Activated naive CD4-positive, alpha-beta T cell treated with anti-CD3 and anti-CD28 coated beads for 36 hours (primary cell): ENCODE measurements around the gene USP36. TPM values are rescaled to one million over a fixed set of nuclear protein-coding genes. Genes with fewer than 3 reads are reported as not detected.

Source experiments
- CTCF ChIA-PET: fragments of 350-600 bp; sonication (Branson Sonifier 250); formaldehyde crosslinking; loops from one replicate; lab custom pipeline; 2021; ENCODE audit warnings: antibody characterized with exemption; lab: Charles Lee
- DNase-seq: peaks from one replicate; pipeline ENCODE4 v3.0.0-alpha.2; 2020
- H3K27ac Mint-ChIP-seq: one replicate; pipeline ENCODE4 v1.8.0; 2021; ENCODE audit warnings: mild to moderate bottlenecking, mixed read lengths
- H3K27me3 Mint-ChIP-seq: one replicate; pipeline ENCODE4 v1.8.0; 2021; ENCODE audit warnings: low read depth, mixed read lengths
- H3K36me3 Mint-ChIP-seq: one replicate; pipeline ENCODE4 v1.8.0; 2021; ENCODE audit warnings: low read depth, mixed read lengths
- H3K4me1 Mint-ChIP-seq: one replicate; pipeline ENCODE4 v1.8.0; 2021; ENCODE audit warnings: low read depth, mixed read lengths
- H3K4me3 Mint-ChIP-seq: one replicate; pipeline ENCODE4 v1.8.0; 2021; ENCODE audit warnings: mild to moderate bottlenecking, moderate library complexity, mixed read lengths
- H3K9me3 Mint-ChIP-seq: one replicate; pipeline ENCODE4 v1.8.0; 2021; ENCODE audit warnings: mixed read lengths
- intact Hi-C: fragments of 100-400 bp; cut with micrococcal nuclease; formaldehyde crosslinking; loops from one replicate; pipeline ENCODE4 v1.15.1; 2023
- total RNA-seq, 2 experiments: library from RNA; stranded (reverse); gene quantifications; one replicate each; pipeline ENCODE4 v1.2.3, GENCODE V29; 2021

The USP36 gene
- total RNA-seq, 2 experiments from 2014 or later, result 65.3 to 68.7 TPM

DNA sequence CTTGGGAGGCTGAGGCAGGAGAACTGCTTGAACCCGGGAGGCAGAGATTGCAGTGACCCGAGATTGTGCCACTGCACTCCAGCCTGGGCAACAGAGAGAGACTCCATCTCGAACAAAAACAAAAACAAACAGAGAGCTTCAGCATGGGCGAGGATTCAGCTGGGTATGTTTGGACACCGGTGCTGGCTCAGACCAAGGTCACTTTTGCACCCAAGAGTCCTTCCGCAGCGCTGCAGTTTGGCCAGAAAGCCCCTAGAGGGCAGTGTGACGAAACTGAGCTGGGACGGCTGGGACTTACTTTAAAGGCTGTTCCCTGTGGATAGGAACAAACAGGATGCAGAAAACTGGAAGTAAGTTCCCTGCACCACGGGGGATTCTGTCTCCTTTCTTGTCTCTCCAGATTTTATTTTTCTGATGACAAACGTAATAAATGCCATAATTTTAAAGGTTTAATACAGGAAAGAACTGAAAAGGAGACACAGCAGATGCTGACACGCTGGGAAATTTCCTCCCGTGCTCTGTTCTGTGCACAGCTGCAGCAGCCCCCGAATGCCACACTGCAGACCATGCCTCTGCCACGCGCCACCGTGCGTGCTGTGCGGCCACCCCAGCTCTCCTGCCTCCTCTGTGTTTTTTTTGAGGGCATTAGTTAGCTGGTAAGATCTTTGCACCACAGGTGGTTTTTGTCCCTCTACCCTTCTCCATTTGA is 25.2 kb upstream of the USP36 start:
- peak; percentile 76 for DNase-seq
- Mint-ChIP-seq H3K36me3 (no peaks in the 10 kb centered on the region), H3K27ac (no peak overlapping the region), H3K4me3 (no peak overlapping the region), H3K9me3 (no peaks in the 10 kb centered on the region), H3K4me1 (peaks cover 3% of the 10 kb centered on the region), H3K27me3 (peaks cover 2% of the 10 kb centered on the region)
- intact Hi-C loops, result loop anchor here (1.0 kb wide), 2 partner anchors 59 to 105 kb away; partner anchors contain the start of gene TIMP2
- CTCF ChIA-PET, result interaction anchor here (0.6 to 2.7 kb wide), 26 partner anchors 9 to 1262 kb away, joined by 3 to 31 read pairs (median 4); partner anchors contain the start of gene CEP295NL

DNA sequence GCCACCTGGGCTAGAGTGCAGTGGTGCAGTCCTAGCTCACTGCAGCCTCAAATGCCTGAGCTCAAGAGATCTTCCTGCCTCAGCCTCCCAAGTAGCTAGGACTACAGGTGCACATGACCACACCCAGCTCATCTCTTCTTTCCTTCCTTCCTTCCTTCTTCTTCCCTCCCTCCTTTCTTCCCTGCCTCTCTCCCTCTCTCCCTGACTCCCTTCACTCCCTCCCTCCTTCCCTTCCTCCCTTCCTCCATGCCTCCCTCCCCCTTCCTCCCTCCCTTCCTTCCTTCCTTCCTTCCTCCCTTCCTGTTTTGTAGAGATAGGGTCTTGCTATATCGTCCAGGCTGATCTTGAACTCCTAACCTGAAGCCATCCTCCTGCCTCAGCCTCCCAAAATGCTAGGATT is 23.5 kb upstream of the USP36 start:
- intact Hi-C loops, result no loop called here
- H3K27me3 Mint-ChIP-seq, result peaks cover 2% of the 10 kb centered on the region
- H3K36me3 Mint-ChIP-seq, result no peaks in the 10 kb centered on the region
- DNase-seq, result no peak
- no peaks in the 10 kb centered on the region for H3K9me3 Mint-ChIP-seq
- H3K27ac Mint-ChIP-seq, result no peak overlapping the region
- no peak overlapping the region for H3K4me3 Mint-ChIP-seq
- CTCF ChIA-PET, result interaction anchor here (1.2 to 2.2 kb wide), 2 partner anchors 86 to 107 kb away, joined by 3 to 13 read pairs; no protein-coding TSS in a partner anchor
- H3K4me1 Mint-ChIP-seq, result peaks cover 3% of the 10 kb centered on the region

DNA sequence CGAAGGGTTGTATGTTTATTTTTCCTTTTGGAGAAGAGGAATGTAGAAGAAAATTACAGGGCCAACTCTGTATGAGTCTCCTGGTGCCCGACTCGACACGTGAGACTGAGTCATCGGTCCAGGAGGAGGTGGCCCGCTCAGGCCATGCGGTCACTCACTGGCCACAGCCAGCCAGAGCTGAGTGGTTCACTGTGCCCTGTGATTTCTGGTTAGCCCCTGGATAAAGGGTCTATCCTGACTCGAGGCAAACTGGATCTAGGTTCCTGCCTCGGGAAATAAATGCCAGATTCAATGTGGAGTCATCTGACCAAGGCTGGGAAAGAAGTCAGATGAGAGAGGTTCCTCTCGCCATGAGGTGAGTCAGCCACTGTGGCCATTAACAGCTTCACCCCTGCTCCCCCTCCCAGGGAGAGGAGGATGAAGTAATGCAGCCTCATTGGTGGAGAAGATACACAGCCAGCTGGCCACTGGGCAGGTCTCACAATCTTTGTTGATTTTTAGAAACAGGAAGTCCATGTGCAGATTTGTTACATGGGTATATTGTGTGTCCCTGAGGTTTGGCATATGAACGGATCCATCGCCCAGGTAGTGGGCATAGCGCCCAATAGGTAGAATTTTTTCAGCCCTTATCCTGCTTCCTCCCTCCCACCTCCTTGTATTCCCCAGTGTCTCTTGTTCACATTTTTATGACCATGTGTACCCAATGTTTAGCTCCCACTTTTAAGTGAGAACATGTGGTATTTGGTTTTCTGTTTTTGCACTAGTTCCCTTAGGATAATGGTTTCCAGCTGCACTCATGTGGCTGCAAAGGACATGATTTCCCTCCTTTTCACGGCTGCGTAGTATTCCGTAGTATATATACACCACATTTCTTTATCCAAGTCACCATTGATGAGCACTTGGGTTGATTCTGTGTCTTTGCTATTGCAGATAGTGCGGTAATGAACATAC is 21.7 kb upstream of the USP36 start:
- H3K4me1 Mint-ChIP-seq, result peaks cover 3% of the 10 kb centered on the region
- CTCF ChIA-PET, result interaction anchor here (2.2 kb wide), 1 partner anchor 109 kb away, joined by 13 read pairs; no protein-coding TSS in a partner anchor
- intact Hi-C loops, result no loop called here

DNA sequence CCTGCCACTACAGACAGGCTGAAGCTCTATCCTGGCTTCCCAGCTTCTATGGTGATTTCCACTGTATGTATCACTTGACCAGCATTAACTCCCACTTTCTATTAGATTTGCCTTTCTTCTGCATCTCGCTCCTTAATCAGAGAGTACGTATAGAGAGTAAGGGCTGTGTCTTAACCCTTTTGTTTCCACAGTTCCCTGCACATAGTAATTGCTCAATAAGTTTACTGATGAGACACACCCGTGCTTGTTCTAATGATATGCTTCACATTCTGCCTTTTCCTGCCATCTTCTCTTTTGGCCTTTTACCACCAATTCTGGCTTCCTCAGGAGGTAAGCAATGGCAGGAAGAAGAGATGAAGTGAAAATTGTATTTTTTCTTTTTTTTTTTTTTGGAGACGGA is 20.6 kb upstream of the USP36 start:
- Mint-ChIP-seq H3K27me3 (peaks cover 2% of the 10 kb centered on the region), H3K36me3 (no peaks in the 10 kb centered on the region), H3K4me3 (no peak overlapping the region), H3K4me1 (peaks cover 3% of the 10 kb centered on the region), H3K27ac (no peak overlapping the region), H3K9me3 (no peaks in the 10 kb centered on the region)
- CTCF ChIA-PET, result interaction anchor here (0.6 to 0.8 kb wide), 2 partner anchors 26 to 110 kb away, joined by 3 to 4 read pairs; no protein-coding TSS in a partner anchor
- DNase-seq, result no peak
- intact Hi-C loops, result no loop called here

More for the DNA sequence above, 21.7 kb upstream of the USP36 start:
- Mint-ChIP-seq H3K27me3 (peaks cover 2% of the 10 kb centered on the region), H3K27ac (no peak overlapping the region), H3K9me3 (no peaks in the 10 kb centered on the region), H3K36me3 (no peaks in the 10 kb centered on the region), H3K4me3 (no peak overlapping the region)
- no peak for DNase-seq

DNA sequence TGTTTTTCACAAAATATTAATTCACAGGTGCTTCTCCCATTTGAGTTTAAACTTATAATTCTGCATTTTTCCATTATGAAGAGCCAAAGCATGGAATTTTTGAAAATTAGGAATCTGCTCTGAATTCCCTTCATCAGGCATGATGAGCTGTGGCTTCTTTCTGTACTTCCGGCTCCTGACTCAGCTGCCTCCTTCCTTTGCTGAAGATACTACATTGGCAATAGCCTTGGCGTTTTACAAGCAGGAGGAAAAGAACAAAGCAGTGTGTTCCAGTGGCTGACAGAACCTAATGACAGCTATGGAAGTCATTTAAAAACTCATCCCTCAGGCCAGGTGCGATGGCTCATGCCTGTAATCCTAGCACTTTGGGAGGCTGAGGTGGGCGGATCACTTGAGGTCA is 18.4 kb upstream of the USP36 start:
- intact Hi-C loops, result no loop called here
- H3K27me3 Mint-ChIP-seq, result no peaks in the 10 kb centered on the region
- CTCF ChIA-PET, result no interaction called here
- H3K4me1 Mint-ChIP-seq, result no peaks in the 10 kb centered on the region
- H3K4me3 Mint-ChIP-seq, result no peak overlapping the region
- no peak for DNase-seq
- no peaks in the 10 kb centered on the region for H3K36me3 Mint-ChIP-seq
- H3K27ac Mint-ChIP-seq, result no peak overlapping the region
- no peaks in the 10 kb centered on the region for H3K9me3 Mint-ChIP-seq

DNA sequence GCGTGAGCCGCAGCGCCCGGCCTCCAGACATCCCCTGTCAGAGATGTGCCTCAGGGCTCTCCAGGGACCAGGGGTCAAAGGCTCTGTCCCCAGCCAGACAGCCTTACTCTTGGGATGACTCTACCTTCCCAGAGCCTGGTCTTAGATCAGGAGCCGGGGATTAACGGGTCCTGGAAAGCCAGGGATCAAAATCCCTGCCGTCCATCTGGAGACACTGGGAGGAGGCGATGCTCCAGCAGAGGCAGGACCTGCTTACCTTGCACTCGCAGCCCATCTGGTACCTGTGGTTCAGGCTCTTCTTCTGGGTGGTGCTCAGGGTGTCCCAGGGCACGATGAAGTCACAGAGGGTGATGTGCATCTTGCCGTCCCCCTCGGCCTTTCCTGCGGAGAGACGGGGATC is 16.7 kb upstream of the USP36 start:
- Mint-ChIP-seq H3K27me3 (no peaks in the 10 kb centered on the region), H3K4me1 (no peaks in the 10 kb centered on the region), H3K9me3 (no peaks in the 10 kb centered on the region), H3K27ac (no peak overlapping the region), H3K36me3 (no peaks in the 10 kb centered on the region), H3K4me3 (no peak overlapping the region)
- intact Hi-C loops, result no loop called here
- CTCF ChIA-PET, result interaction anchor here (1.2 kb wide), 1 partner anchor 115 kb away, joined by 3 read pairs; no protein-coding TSS in a partner anchor
- no peak for DNase-seq

DNA sequence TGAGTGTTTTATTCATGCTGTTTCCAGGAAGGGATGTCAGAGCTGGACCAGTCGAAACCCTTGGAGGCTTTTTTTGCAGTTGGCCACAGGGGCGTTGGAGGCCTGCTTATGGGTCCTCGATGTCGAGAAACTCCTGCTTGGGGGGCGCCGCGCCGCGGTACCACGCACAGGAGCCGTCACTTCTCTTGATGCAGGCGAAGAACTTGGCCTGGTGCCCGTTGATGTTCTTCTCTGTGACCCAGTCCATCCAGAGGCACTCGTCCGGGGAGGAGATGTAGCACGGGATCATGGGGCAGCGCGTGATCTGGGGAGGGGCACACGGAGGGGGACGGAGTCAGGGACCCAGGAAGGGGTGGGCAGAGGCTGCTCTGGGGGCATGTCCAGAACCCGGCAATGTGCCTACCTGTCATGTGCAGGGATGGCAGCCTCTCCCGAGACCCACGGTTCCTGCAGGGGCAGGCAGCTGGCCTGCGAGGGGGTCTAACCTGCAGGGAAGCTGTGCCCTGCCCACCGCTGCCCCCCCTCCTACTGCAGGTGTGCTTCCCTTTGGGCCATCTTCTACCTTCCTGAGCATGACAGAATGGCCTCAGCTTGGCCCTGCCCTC is 15.0 kb upstream of the USP36 start:
- Mint-ChIP-seq H3K27ac (no peak overlapping the region), H3K36me3 (no peaks in the 10 kb centered on the region), H3K4me1 (no peaks in the 10 kb centered on the region), H3K9me3 (no peaks in the 10 kb centered on the region), H3K4me3 (no peak overlapping the region), H3K27me3 (no peaks in the 10 kb centered on the region)
- intact Hi-C loops, result no loop called here
- DNase-seq, result no peak
- CTCF ChIA-PET, result no interaction called here

DNA sequence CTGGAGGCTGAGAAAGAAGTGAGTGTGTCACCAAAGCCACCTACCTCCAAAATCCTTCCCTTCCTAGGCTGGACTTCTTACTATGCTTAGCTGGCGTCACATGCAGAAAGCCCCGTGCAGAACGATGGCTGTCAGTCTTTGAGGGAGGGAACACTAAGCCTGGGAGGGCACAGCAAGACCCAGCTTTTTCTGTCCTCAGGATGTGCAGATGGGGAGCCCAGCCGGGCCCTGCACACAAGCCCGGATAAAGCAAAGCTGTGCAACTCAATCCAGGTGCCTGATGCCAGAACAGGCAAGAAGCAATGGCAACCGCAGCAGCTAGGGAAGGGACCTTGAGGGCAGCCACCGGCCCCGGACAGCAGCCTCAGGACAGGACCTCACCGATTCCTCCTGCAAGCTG is 13.9 kb upstream of the USP36 start:
- Mint-ChIP-seq H3K36me3 (no peaks in the 10 kb centered on the region), H3K27ac (no peak overlapping the region), H3K4me1 (no peaks in the 10 kb centered on the region), H3K9me3 (no peaks in the 10 kb centered on the region), H3K4me3 (no peak overlapping the region), H3K27me3 (no peaks in the 10 kb centered on the region)
- intact Hi-C loops, result no loop called here
- no peak for DNase-seq
- CTCF ChIA-PET, result no interaction called here

DNA sequence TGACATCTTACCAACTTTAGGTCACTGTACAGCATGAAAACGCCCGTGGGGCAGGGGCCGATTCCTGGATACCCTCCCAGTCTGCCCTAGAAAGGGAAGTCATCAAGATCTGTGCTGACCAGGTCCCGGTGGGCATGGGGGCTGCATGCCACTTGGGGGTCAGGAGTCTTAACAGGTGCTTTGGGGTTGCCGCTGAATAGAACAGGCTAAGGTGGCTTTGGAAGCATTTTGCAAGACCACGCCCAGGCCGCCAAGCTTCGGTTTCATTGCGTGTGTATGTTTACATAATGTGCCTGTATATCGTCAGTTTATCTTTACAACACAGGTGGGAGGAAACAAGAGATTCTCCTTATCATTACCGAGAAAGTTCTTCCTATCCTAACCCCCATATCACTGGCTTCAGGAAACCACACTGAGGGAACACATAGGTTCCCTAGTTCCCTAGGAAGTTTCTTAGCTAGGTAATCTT is 13.3 kb upstream of the USP36 start:
- H3K27ac Mint-ChIP-seq, result no peak overlapping the region
- no peak overlapping the region for H3K4me3 Mint-ChIP-seq
- CTCF ChIA-PET, result interaction anchor here (0.6 kb wide), 1 partner anchor 993 kb away, joined by 3 read pairs; no protein-coding TSS in a partner anchor
- no peaks in the 10 kb centered on the region for H3K27me3 Mint-ChIP-seq
- no peaks in the 10 kb centered on the region for H3K4me1 Mint-ChIP-seq
- no peak for DNase-seq
- no peaks in the 10 kb centered on the region for H3K9me3 Mint-ChIP-seq
- H3K36me3 Mint-ChIP-seq, result no peaks in the 10 kb centered on the region
- intact Hi-C loops, result no loop called here

DNA sequence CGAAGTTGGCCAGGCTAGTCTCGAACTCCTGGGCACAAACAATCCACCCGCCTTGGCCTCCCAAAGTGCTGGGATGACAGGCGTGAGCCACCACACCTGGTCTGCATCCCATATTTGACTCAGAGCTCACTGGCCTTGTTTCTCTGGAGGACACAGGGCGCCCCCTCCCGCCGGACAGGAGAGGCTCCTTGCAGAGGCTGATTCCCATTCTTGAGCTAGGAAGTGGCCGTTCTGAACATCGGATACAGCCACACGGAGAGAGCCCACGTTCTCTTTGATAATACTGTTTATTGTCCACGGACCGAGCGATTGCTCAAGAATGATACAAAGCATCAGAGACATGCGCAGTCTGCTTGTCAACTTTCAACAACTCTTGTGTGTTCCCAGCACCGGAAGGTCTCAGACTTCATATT is 12.1 kb upstream of the USP36 start:
- CTCF ChIA-PET, result interaction anchor here (0.6 to 1.3 kb wide), 2 partner anchors 13 to 159 kb away, joined by 3 read pairs; no protein-coding TSS in a partner anchor
- no peaks in the 10 kb centered on the region for H3K36me3 Mint-ChIP-seq
- no peaks in the 10 kb centered on the region for H3K27me3 Mint-ChIP-seq
- no peak overlapping the region for H3K4me3 Mint-ChIP-seq
- H3K4me1 Mint-ChIP-seq, result no peaks in the 10 kb centered on the region
- H3K9me3 Mint-ChIP-seq, result no peaks in the 10 kb centered on the region
- DNase-seq, result no peak
- H3K27ac Mint-ChIP-seq, result no peak overlapping the region
- intact Hi-C loops, result no loop called here

DNA sequence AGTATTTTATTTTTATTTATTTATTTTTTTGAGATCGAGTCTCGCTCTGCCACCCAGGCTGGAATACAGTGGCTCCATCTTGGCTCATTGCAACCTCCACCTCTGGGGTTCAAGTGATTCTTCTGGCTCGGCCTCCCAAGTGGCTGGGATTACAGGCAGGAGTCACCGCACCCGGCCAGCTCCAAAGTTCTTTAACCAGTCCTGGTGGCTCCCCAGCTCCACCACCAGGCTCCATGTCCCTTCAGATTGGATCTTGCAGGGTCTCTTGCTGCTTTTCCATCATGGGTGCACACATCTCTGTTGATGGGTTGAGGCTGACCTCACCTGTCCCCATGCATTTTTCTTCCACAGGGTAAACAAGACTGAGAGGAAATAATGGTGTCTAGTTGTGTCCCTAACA is 8.4 kb upstream of the USP36 start:
- H3K4me1 Mint-ChIP-seq, result peaks cover 7% of the 10 kb centered on the region
- no peaks in the 10 kb centered on the region for H3K36me3 Mint-ChIP-seq
- no peaks in the 10 kb centered on the region for H3K27me3 Mint-ChIP-seq
- H3K27ac Mint-ChIP-seq, result no peak overlapping the region
- intact Hi-C loops, result no loop called here
- DNase-seq, result no peak
- CTCF ChIA-PET, result interaction anchor here (2.1 kb wide), 1 partner anchor 17 kb away, joined by 7 read pairs; no protein-coding TSS in a partner anchor
- H3K4me3 Mint-ChIP-seq, result no peak overlapping the region
- no peaks in the 10 kb centered on the region for H3K9me3 Mint-ChIP-seq

DNA sequence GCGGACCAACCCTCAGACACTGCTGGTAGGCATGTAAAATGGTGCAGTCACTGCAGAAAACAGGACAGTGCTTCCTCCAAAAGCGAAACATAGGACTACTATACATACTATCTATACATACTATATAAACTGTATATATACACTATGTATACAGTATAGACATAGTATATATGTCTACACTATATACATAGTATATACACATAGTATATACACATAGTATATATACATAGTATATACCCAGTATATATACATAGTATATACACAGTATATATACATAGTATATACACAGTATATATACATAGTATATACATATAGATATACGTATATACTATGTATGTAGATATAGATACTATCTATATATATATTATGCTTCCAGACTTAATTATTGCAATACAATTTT is 6.4 kb upstream of the USP36 start:
- CTCF ChIA-PET, result interaction anchor here (2.1 kb wide), 1 partner anchor 19 kb away, joined by 7 read pairs; no protein-coding TSS in a partner anchor
- Mint-ChIP-seq H3K27me3 (no peaks in the 10 kb centered on the region), H3K4me1 (peaks cover 13% of the 10 kb centered on the region), H3K9me3 (no peaks in the 10 kb centered on the region), H3K4me3 (no peak overlapping the region), H3K36me3 (no peaks in the 10 kb centered on the region), H3K27ac (no peak overlapping the region)
- intact Hi-C loops, result no loop called here
- no peak for DNase-seq
